GM20000 (cell line): ENCODE data around the gene TBC1D1.

Experiments
- DNase-seq: peaks from one replicate; pipeline ENCODE4 v3.0.0; 2012; ENCODE audit warnings: low spot score
- TF ChIP-seq, protein P1 (sequence below): IDR thresholded peaks from 2 replicates; pipeline ENCODE4 v1.5.1; 2012; ENCODE audit warnings: mild to moderate bottlenecking, control low read depth; ENCODE audit errors: extremely low read depth, missing control alignments

TBC1D1 gene, protein sequence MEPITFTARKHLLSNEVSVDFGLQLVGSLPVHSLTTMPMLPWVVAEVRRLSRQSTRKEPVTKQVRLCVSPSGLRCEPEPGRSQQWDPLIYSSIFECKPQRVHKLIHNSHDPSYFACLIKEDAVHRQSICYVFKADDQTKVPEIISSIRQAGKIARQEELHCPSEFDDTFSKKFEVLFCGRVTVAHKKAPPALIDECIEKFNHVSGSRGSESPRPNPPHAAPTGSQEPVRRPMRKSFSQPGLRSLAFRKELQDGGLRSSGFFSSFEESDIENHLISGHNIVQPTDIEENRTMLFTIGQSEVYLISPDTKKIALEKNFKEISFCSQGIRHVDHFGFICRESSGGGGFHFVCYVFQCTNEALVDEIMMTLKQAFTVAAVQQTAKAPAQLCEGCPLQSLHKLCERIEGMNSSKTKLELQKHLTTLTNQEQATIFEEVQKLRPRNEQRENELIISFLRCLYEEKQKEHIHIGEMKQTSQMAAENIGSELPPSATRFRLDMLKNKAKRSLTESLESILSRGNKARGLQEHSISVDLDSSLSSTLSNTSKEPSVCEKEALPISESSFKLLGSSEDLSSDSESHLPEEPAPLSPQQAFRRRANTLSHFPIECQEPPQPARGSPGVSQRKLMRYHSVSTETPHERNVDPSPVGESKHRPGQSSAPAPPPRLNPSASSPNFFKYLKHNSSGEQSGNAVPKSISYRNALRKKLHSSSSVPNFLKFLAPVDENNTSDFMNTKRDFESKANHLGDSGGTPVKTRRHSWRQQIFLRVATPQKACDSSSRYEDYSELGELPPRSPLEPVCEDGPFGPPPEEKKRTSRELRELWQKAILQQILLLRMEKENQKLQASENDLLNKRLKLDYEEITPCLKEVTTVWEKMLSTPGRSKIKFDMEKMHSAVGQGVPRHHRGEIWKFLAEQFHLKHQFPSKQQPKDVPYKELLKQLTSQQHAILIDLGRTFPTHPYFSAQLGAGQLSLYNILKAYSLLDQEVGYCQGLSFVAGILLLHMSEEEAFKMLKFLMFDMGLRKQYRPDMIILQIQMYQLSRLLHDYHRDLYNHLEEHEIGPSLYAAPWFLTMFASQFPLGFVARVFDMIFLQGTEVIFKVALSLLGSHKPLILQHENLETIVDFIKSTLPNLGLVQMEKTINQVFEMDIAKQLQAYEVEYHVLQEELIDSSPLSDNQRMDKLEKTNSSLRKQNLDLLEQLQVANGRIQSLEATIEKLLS (N-terminal part only)

DNA sequence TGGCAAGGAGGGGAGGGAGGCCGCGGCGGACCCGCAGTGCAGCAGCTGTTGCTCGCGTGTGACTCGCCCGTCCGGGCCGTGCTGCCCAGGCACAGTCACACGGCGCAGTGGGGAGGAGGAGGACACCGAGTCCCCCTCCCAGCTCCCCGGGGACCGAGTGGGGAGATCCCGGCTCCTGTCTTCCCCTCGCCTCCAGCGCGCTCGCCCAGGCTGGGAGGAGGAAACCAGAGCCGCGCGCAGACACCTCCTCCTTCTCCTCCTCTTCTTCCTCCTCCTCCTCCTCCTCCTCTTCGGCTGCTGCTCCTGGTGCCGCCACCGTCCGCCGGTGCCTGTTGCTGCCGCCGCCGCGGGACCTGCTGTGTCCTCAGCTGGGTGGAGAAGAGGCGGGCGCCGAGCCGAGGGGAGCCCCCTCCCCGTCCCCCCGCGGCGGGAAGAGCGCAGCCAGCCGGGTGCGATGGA, at the start of gene TBC1D1:
Gene TBC1D1 (plus strand): TSS at position 284 of the 459 bp plus-strand sequence. CDS start 11,012 bp downstream, outside the sequence.
- TF ChIP-seq, protein P1, sequence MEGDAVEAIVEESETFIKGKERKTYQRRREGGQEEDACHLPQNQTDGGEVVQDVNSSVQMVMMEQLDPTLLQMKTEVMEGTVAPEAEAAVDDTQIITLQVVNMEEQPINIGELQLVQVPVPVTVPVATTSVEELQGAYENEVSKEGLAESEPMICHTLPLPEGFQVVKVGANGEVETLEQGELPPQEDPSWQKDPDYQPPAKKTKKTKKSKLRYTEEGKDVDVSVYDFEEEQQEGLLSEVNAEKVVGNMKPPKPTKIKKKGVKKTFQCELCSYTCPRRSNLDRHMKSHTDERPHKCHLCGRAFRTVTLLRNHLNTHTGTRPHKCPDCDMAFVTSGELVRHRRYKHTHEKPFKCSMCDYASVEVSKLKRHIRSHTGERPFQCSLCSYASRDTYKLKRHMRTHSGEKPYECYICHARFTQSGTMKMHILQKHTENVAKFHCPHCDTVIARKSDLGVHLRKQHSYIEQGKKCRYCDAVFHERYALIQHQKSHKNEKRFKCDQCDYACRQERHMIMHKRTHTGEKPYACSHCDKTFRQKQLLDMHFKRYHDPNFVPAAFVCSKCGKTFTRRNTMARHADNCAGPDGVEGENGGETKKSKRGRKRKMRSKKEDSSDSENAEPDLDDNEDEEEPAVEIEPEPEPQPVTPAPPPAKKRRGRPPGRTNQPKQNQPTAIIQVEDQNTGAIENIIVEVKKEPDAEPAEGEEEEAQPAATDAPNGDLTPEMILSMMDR, result no peak
- DNase-seq, result peak; percentile 77

DNA sequence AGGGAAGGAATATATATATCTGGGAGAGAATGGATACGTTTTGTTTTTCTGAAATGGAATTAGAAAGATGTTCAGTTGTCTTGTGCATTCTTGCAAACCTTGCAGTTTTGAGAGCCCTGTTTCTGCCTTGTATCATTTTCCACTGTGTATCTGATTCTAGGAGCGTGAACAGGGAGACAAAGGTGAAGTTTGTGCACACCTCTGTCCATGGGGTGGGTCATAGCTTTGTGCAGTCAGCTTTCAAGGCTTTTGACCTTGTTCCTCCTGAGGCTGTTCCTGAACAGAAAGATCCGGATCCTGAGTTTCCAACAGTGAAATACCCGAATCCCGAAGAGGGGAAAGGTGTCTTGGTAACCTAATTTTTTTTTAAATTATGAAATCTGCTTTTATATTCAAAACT, 46.7 kb upstream of the TBC1D1 start:
- TF ChIP-seq, protein P1, result no peak
- DNase-seq, result no peak

DNA sequence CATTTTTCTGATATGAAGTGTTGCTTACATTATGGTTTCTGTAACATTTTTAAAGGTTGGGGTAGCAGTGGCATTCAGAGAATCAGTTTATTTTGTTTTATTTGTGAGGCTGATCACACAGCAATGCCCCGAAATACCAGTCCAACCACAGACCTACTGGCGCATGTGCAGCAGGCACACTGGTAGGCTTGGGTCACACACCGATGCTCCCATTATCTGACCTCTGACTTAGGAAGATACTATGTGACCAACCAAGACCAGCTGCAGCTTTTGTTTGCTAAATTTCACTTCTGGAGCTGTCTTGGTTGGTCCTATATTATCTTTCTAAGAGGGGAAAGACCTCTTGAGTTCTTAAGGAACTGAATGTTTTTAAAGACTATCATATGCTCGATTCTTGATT, 45.7 kb upstream of the TBC1D1 start:
- DNase-seq, result no peak

DNA sequence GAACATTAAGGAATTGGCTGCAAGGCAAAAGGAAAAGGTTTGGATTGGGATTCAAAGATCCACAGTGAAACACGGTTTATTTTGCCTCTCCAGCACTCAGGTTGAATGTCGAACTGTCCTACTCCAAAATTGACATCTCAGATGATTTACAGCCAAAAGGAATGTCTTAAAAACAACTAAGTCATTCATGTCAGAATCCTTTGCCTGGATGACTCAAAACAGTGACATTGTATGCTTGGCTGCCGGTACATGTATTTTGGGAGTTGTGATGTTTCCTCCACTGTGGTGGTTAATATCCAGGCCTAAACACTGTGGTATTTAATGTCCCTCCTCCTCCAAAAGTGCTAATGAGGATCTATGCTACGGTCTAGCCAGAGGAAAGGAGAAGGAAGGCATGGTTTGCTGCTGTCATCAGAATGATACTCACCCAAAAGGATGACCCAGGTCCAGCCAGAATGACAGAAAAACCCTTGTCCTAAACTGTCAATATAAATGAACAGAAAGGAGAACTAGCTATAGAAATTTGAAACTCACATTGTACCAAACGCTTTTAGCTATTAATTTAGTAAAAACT, 43.5 kb upstream of the TBC1D1 start:
- TF ChIP-seq, protein P1, result no peak
- no peak for DNase-seq

More for the DNA sequence above, 45.7 kb upstream of the TBC1D1 start:
- TF ChIP-seq, protein P1, result no peak

DNA sequence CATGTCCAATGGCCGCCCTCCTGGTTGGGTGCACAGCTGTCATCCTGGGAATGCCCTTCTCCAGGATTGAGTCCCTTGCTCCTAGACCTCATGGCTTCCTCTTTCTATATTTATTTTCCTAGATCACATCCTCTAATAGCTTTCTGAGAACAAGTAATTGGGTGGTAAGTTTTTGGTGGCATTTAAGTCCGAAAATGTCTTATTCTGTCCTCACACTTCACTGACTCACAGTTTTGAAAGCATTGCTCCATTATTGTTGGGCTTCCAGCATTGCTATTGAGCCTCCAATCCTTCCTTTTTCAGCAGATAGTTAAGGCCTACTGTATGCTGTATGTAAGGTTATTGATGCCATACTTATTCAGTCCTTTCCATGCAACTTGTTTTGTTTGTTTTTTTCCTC, 38.5 kb upstream of the TBC1D1 start:
- TF ChIP-seq, protein P1, result no peak
- no peak for DNase-seq

DNA sequence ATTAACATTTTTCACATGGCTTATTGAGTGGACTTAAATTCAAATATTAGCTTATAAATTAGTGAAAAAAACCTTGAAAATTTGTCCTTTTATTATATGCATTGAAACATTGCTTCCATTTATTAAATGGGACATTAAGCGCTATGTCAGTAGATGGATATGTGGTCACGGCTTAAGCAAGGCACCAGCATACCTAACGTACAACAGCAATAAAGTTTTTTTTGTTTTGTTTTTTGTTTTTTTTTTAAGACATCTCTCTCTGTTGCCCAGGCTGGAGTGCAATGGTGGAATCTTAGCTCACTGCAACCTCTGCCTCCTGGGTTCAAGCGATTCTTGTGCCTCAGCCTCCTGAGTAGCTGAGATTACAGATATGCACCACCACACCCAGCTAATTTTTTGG, 32.8 kb upstream of the TBC1D1 start:
- DNase-seq, result no peak
- TF ChIP-seq, protein P1, result no peak
